ENCODE measurements around the gene CSN3. TPM values are rescaled to one million over a fixed set of nuclear protein-coding genes. Genes with fewer than 3 reads are reported as not detected.
"Not testable (repeated sequence)": the region's sequence is repeated elsewhere in the genome, so short reads cannot be mapped to it uniquely, and the experiment has no call there.

Gene CSN3
- total RNA-seq, result not detected

- H3K4me1 ChIP-seq; H3K27me3 ChIP-seq; H3K27ac ChIP-seq; DNase-seq; H3K36me3 ChIP-seq; intact Hi-C loops (cut with DNase I); H3K9me3 ChIP-seq; H3K4me3 ChIP-seq; H3K9ac ChIP-seq (ENCODE audit: low read depth in 2 of 2, low read length in 2 of 2): not testable (repeated sequence)
These were observed at the start of gene CSN3 for GRCh38 chr4:70242297-70242696. TSS of gene CSN3 (plus strand) at chr4:70242597. CDS start at chr4:70244820, 2,223 bp downstream.

GRCh38 chr4:70192895-70193294 lies 49.5 kb upstream of the CSN3 start:
- H3K9ac ChIP-seq (ENCODE audit: low read depth in 2 of 2, low read length in 2 of 2), result no peak overlapping the region
- no peak overlapping the region for H3K4me3 ChIP-seq
- no peaks in the 10 kb centered on the region for H3K4me1 ChIP-seq
- no peak overlapping the region for H3K27ac ChIP-seq
- no peak for DNase-seq
- TF ChIP-seq, protein P1, sequence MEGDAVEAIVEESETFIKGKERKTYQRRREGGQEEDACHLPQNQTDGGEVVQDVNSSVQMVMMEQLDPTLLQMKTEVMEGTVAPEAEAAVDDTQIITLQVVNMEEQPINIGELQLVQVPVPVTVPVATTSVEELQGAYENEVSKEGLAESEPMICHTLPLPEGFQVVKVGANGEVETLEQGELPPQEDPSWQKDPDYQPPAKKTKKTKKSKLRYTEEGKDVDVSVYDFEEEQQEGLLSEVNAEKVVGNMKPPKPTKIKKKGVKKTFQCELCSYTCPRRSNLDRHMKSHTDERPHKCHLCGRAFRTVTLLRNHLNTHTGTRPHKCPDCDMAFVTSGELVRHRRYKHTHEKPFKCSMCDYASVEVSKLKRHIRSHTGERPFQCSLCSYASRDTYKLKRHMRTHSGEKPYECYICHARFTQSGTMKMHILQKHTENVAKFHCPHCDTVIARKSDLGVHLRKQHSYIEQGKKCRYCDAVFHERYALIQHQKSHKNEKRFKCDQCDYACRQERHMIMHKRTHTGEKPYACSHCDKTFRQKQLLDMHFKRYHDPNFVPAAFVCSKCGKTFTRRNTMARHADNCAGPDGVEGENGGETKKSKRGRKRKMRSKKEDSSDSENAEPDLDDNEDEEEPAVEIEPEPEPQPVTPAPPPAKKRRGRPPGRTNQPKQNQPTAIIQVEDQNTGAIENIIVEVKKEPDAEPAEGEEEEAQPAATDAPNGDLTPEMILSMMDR (IDR thresholded peaks at IDR 0.05), result no peak
- H3K27me3 ChIP-seq, result no peaks in the 10 kb centered on the region
- no peaks in the 10 kb centered on the region for H3K9me3 ChIP-seq
- intact Hi-C loops (cut with DNase I), result no loop called here
- H3K36me3 ChIP-seq, result no peaks in the 10 kb centered on the region

- intact Hi-C loops (cut with DNase I), result no loop called here
- TF ChIP-seq, protein P1 (IDR thresholded peaks at IDR 0.05), result no peak
- H3K4me1 ChIP-seq, result no peaks in the 10 kb centered on the region
These were observed 47.0 kb upstream of the CSN3 start, which contains the start of gene ODAM for GRCh38 chr4:70195425-70195824. TSS of gene ODAM (plus strand) at chr4:70195725. CDS start at chr4:70196544, 819 bp downstream.

DNA sequence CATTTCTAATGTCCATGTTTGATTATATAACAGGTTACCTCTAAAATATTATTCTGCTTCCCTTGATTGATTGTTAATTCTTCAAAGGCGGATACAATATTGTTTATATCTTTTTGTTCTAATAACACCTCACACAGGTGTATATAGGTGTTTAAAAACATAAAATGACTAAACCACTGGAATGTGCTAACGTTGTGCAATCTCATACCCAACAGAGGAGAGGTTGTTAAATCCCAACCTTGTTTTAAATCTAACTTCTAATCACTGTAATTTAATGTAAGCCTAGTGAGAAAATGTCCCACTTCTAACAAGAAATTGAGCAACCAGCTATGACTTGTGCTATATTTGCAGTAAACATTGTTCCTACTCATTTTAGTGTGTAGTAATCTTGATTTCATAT lies 45.5 kb upstream of the CSN3 start:
- H3K36me3 ChIP-seq, result no peaks in the 10 kb centered on the region
- no peaks in the 10 kb centered on the region for H3K9me3 ChIP-seq
- TF ChIP-seq, protein P1 (IDR thresholded peaks at IDR 0.05), result no peak
- DNase-seq, result no peak
- H3K4me3 ChIP-seq, result no peak overlapping the region
- H3K4me1 ChIP-seq, result no peaks in the 10 kb centered on the region
- H3K9ac ChIP-seq (ENCODE audit: low read depth in 2 of 2, low read length in 2 of 2), result no peak overlapping the region
- intact Hi-C loops (cut with DNase I), result no loop called here
- no peak overlapping the region for H3K27ac ChIP-seq
- H3K27me3 ChIP-seq, result no peaks in the 10 kb centered on the region

More at GRCh38 chr4:70195425-70195824, 47.0 kb upstream of the CSN3 start, which contains the start of gene ODAM:
- DNase-seq, result no peak
- Histone ChIP-seq H3K9ac (ENCODE audit: low read depth in 2 of 2, low read length in 2 of 2) (no peak within 1 kb of the TSS), H3K27ac (no peak within 1 kb of the TSS), H3K36me3 (no peaks in the 10 kb centered on the region), H3K27me3 (no peaks in the 10 kb centered on the region), H3K9me3 (no peaks in the 10 kb centered on the region), H3K4me3 (no peak within 1 kb of the TSS)

DNA sequence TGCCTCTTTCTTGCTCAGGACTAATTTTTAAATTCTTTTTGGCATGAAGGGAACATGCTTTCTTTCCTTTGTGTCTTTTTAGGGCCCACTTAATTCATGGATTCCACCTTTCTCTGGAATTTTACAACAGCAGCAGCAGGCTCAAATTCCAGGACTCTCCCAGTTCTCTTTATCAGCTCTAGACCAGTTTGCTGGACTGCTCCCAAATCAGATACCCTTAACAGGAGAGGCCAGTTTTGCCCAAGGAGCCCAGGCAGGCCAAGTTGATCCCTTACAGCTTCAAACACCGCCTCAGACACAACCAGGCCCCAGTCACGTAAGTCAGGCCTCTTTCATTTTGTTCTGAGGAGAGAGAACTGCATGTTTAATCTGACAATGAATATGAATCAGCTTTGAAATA lies 44.6 kb upstream of the CSN3 start:
- Histone ChIP-seq H3K36me3 (no peaks in the 10 kb centered on the region), H3K4me3 (no peak overlapping the region)

GRCh38 chr4:70203601-70204000 lies 38.8 kb upstream of the CSN3 start:
- no peaks in the 10 kb centered on the region for H3K36me3 ChIP-seq
- H3K4me1 ChIP-seq, result no peaks in the 10 kb centered on the region
- no peaks in the 10 kb centered on the region for H3K27me3 ChIP-seq
- no peak for DNase-seq
- H3K9ac ChIP-seq (ENCODE audit: low read depth in 2 of 2, low read length in 2 of 2), result no peak overlapping the region
- no peak overlapping the region for H3K4me3 ChIP-seq
- no peaks in the 10 kb centered on the region for H3K9me3 ChIP-seq
- intact Hi-C loops (cut with DNase I), result no loop called here
- TF ChIP-seq, protein P1 (IDR thresholded peaks at IDR 0.05), result no peak
- no peak overlapping the region for H3K27ac ChIP-seq

More for the DNA sequence above, 44.6 kb upstream of the CSN3 start:
- Histone ChIP-seq H3K27me3 (no peaks in the 10 kb centered on the region), H3K27ac (no peak overlapping the region), H3K4me1 (no peaks in the 10 kb centered on the region), H3K9me3 (no peaks in the 10 kb centered on the region), H3K9ac (ENCODE audit: low read depth in 2 of 2, low read length in 2 of 2) (no peak overlapping the region)
- intact Hi-C loops (cut with DNase I), result no loop called here
- peak; percentile 18 for DNase-seq
- TF ChIP-seq, protein P1 (IDR thresholded peaks at IDR 0.05), result no peak

- intact Hi-C loops (cut with DNase I); H3K27ac ChIP-seq; H3K9me3 ChIP-seq; H3K9ac ChIP-seq (ENCODE audit: low read depth in 2 of 2, low read length in 2 of 2); H3K4me1 ChIP-seq; H3K4me3 ChIP-seq; H3K36me3 ChIP-seq; H3K27me3 ChIP-seq: not testable (repeated sequence)
- DNase-seq, result peak; percentile 16
These were observed 29.6 kb upstream of the CSN3 start for GRCh38 chr4:70212752-70213151.

GRCh38 chr4:70216109-70216508 lies 26.3 kb upstream of the CSN3 start:
- DNase-seq; H3K27me3 ChIP-seq; intact Hi-C loops (cut with DNase I); H3K36me3 ChIP-seq; H3K4me3 ChIP-seq; H3K9ac ChIP-seq (ENCODE audit: low read depth in 2 of 2, low read length in 2 of 2); H3K4me1 ChIP-seq; H3K9me3 ChIP-seq; H3K27ac ChIP-seq: not testable (repeated sequence)

GRCh38 chr4:70216550-70216949 lies 25.8 kb upstream of the CSN3 start:
- intact Hi-C loops (cut with DNase I); H3K27me3 ChIP-seq; DNase-seq; H3K9me3 ChIP-seq; H3K27ac ChIP-seq; H3K9ac ChIP-seq (ENCODE audit: low read depth in 2 of 2, low read length in 2 of 2); H3K4me3 ChIP-seq; H3K36me3 ChIP-seq; H3K4me1 ChIP-seq: not testable (repeated sequence)
